ENCODE results near the gene FBLN5.
"Not testable (repeated sequence)": the region's sequence is repeated elsewhere in the genome, so short reads cannot be mapped to it uniquely, and the experiment has no call there.

Gene FBLN5

GRCh38 chr14:91904483-91904882 lies 43.0 kb downstream of the FBLN5 start:
- DNase-seq, result no peak

GRCh38 chr14:91903070-91903469 lies 44.4 kb downstream of the FBLN5 start:
- DNase-seq, result no peak

- DNase-seq, result no peak
These were observed 45.2 kb downstream of the FBLN5 start for GRCh38 chr14:91902336-91902735.

DNA sequence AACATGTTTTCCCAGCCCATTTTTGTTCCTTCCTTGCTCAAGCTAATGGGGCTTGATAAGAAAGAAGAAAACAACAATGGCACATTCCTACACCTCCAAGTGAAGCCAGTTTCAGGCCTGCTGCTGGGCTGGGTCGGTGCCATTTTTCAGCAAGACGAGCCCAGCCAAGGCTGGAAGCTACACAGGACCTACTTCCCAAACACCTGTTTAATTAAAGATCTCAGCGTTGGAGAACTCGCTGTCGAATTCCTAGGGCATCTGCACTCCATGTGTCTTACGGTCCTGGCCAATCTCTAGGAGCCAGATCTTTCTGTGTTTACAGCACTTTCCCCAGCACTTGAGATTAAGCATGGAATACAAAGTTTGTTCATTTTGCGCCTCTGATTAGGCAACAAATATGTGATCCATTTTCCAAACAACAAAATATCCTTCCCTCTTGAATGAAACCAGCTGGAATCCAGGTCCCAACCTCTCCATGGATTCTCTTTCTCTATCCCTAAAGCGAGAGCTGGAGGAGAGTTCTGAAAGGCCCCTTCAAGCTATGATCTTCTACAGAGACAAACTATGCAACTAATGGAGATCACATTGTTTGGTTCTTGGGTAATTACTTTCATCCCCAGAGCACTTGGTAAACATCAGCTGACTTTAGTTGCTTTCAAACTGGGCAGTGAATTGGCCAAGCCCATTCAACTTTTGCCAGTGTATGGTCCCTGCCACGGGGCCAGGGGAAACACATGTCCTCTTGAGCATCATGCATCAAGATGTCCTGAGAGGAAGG lies 45.9 kb downstream of the FBLN5 start:
- DNase-seq, result no peak

DNA sequence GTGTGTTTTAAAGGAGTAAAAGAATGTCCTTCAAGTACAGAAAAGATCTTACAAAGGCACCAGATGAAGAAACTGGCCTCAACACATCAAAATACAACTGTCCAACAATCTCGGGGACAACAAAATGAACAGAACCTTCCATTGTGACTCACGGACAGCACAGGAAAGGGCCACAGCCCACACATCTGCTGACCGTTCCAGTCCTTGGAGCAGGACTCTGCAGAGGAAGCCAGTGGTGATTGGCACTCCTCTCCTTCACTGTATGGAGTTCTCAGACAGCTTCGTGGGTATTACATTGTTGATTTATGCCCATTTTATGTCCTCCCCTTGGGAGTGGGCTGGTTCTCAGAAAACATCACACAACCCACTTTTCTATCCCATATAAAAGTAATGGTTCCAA lies 47.7 kb downstream of the FBLN5 start:
- DNase-seq, result no peak

GRCh38 chr14:91899213-91899612 lies 48.3 kb downstream of the FBLN5 start:
- DNase-seq, result no peak

DNA sequence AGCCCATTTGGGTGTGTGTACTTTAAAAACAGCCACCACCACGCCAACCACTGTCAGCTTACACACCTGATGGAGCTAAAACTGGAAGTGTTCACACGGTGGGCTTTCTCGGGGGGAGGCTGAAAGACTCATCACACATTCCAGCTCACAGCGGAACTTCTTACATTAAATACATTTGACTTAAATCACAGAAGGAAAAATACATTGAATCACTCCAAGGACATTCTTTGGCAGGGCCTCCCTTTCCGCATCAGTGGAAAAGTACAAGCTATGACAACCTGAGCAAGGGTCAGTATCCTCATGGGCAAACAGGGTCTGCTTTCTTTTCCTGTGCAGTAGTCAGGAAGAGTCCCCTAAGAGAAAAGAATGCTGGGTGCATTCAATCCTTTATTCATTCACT lies 49.1 kb downstream of the FBLN5 start:
- DNase-seq, result no peak

GRCh38 chr14:91897716-91898115 lies 49.8 kb downstream of the FBLN5 start:
- not testable (repeated sequence) for DNase-seq

- DNase-seq, result no peak
These were observed 50.3 kb downstream of the FBLN5 start for GRCh38 chr14:91897106-91897701.

DNA sequence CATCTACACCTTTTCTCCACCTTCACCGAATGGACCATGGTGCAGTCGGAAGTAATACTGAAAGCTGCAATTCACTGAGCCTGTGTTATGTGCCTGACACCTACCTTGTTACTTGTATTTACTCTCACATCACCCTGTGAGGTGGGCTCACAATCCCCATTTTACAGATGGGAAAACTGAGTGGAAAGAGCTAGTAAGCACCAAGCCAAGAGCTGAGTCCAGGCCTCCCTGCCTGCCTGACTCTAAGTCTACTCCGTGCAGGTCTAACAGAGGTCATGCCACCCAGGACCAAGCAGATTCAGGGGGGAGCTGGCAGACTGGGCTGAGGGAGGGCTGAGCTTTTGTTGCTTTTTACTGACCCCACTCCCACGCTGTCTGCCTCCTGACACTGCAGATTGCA lies 51.1 kb downstream of the FBLN5 start:
- DNase-seq, result no peak

GRCh38 chr14:91893669-91894068 lies 53.8 kb downstream of the FBLN5 start:
- no peak for DNase-seq

GRCh38 chr14:91893007-91893406 lies 54.5 kb downstream of the FBLN5 start:
- no peak for DNase-seq

DNA sequence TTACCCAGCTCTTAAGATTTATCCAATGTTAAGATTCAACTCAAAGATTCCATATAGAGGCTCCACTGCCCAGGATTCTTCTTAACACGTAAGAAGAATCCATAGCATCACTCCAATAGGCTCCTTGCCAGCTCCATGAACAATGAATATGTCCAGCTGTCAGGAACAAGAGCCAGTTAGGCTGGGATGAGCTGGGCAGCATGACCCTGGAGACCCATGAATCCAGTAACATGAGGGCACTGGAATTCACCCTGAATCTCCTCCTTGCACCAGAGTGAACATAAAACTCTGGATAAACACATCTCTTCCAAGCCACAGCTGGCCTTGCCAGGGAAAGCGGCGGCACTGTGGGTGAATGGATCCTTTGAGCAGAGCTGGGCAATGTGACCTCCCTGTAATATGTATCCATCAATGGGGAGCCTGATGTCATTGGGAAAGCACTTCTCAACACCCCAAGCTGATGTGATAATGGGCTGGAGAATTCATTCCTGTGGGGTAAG lies 55.7 kb downstream of the FBLN5 start:
- no peak for DNase-seq

DNA sequence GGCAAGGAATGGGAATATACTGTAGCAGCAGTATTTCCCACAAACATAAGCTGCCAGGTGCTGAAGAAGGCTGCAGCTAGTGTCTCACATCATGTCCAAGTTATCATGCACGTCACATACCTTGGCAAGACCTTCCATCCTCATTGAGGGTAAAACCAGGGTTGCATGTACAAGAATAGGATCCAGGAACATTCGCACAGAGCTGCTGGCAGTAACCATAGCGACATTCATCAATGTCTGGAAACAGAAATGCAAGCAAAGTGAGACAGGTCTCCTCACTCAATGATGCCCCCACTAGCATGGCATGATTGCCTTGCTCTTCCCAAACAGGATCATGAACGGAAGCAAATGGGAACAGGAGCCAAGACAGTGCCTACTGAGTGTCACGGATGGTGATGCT lies 56.4 kb downstream of the FBLN5 start:
- no peak for DNase-seq

- DNase-seq, result no peak
These were observed 57.2 kb downstream of the FBLN5 start for GRCh38 chr14:91890291-91890749.

- DNase-seq, result no peak
These were observed 57.9 kb downstream of the FBLN5 start for GRCh38 chr14:91889477-91890211.

GRCh38 chr14:91888641-91889476 lies 58.6 kb downstream of the FBLN5 start:
- DNase-seq, result no peak

DNA sequence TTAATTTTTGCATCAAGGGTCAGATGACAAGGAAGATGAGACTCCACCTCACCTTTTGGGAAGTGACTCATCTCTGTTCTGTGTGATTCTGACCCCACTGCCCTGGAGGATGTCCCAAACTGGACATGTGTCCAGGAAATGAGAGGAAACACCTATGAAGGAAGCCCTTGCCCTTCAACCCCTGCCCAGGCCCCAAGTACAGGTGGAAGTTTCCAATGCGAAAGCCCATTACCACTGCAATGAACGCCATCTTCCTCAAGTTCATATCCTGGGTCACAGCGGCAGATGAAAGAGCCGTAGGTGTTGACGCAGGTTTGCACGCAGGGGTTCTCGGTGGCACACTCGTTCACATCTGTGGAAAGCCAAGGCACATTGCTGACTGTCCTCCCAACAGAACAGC lies 60.5 kb downstream of the FBLN5 start:
- DNase-seq, result no peak

GRCh38 chr14:91885839-91886238 lies 61.7 kb downstream of the FBLN5 start:
- DNase-seq, result no peak

DNA sequence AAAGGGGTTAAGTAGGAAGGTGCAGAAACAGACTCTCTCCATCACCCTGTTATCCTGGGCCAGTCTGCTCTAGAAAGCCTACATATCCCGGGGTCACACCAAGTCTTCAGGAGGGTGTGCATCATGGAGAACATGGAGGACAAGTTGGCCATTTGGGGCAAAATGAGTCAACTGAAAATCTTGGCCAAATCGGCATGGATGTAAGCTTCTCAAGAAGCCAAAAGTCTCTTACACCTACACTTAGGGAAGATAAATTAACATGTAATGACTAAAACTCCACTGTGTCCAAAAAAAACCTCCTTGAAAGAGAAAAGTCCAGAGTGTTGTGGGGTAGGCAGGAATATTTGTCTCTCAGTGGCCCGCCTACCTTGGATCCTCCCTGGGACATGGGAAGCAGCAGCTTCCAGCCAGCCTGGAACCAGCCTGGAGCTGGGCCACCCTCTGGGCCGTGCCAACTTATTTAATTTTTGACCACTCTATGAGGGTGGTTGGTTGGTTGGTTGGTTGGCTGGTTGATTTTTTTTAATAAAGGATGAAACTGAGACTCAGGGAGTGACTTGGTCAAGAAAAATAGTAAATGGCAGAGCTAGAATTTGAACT lies 62.3 kb downstream of the FBLN5 start:
- no peak for DNase-seq

- no peak for DNase-seq
These were observed 62.8 kb downstream of the FBLN5 start for GRCh38 chr14:91884664-91885063.

DNA sequence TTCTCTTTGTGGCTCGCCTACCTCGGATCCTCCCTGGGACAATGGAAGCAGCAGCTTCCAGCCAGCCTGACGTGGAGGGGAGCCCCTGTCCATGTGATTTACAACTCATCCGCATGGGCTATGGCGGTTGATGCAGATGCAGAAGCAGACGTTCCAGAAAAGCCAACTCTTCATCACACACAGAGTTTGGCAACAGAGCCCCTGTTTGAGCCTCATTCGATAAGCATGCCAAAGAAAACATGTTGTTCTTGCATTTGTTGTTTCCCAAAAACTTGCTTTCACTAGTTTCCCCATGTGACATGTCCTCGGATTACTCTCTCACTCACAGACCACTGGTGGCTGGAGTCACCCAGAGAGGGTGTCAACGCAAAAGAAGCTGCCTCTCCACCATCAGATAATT lies 63.7 kb downstream of the FBLN5 start:
- no peak for DNase-seq
